ENCODE data around the gene INHBB. TPM values are rescaled to one million over a fixed set of nuclear protein-coding genes. Genes with fewer than 3 reads are reported as not detected.

INHBB gene
- polyA plus RNA-seq, 1 experiment, result 0.09 TPM

GRCh38 chr2:120336749-120337148, 9.2 kb upstream of the INHBB start:
- Histone ChIP-seq H3K27ac (ENCODE audit: low read depth, low read length) (no peak overlapping the region), H3K27me3 (ENCODE audit: control insufficient read depth, insufficient read depth, low read length) (peaks cover 40% of the 10 kb centered on the region), H3K9me3 (ENCODE audit: control insufficient read depth, insufficient read depth, low read length) (no peaks in the 10 kb centered on the region), H3K4me3 (ENCODE audit: low read depth, low read length) (no peak overlapping the region)
- POLR2A ChIA-PET, result no interaction called here
- no peak for DNase-seq (ENCODE audit: low read depth, low spot score)
- CTCF ChIA-PET, result interaction anchor here (1.2 to 1.9 kb wide), 3 partner anchors 11 to 344 kb away, joined by 4 to 11 read pairs (median 9); no protein-coding TSS in a partner anchor
- no peak for TF ChIP-seq CTCF (IDR thresholded peaks at IDR 0.05; ENCODE audit: low read depth, low read length)

- Histone ChIP-seq H3K27ac (ENCODE audit: low read depth, low read length) (no peak overlapping the region), H3K4me3 (ENCODE audit: low read depth, low read length) (no peak overlapping the region), H3K9me3 (ENCODE audit: control insufficient read depth, insufficient read depth, low read length) (no peaks in the 10 kb centered on the region), H3K27me3 (ENCODE audit: control insufficient read depth, insufficient read depth, low read length) (peaks cover 47% of the 10 kb centered on the region)
- TF ChIP-seq CTCF (IDR thresholded peaks at IDR 0.05; ENCODE audit: low read depth, low read length), result no peak
- POLR2A ChIA-PET, result no interaction called here
- DNase-seq (ENCODE audit: low read depth, low spot score), result no peak
- CTCF ChIA-PET, result interaction anchor here (1.9 kb wide), 1 partner anchor 343 kb away, joined by 11 read pairs; no protein-coding TSS in a partner anchor
Measured at GRCh38 chr2:120338015-120338414, 7.9 kb upstream of the INHBB start.

GRCh38 chr2:120341977-120342376, 4.0 kb upstream of the INHBB start:
- CTCF ChIA-PET, result interaction anchor here (0.6 to 2.9 kb wide), 4 partner anchors 28 to 1276 kb away, joined by 3 to 62 read pairs (median 7); no protein-coding TSS in a partner anchor
- Histone ChIP-seq H3K9me3 (ENCODE audit: control insufficient read depth, insufficient read depth, low read length) (no peaks in the 10 kb centered on the region; the same call in 1 of the 2 replicates), H3K4me3 (ENCODE audit: low read depth, low read length) (no peak overlapping the region), H3K27me3 (ENCODE audit: control insufficient read depth, insufficient read depth, low read length) (peaks cover 62% of the 10 kb centered on the region), H3K27ac (ENCODE audit: low read depth, low read length) (no peak overlapping the region)
- POLR2A ChIA-PET, result no interaction called here
- no peak for TF ChIP-seq CTCF (IDR thresholded peaks at IDR 0.05; ENCODE audit: low read depth, low read length)
- no peak for DNase-seq (ENCODE audit: low read depth, low spot score)

GRCh38 chr2:120342446-120342845, 3.5 kb upstream of the INHBB start:
- Histone ChIP-seq H3K9me3 (ENCODE audit: control insufficient read depth, insufficient read depth, low read length) (no peaks in the 10 kb centered on the region; the same call in 1 of the 2 replicates), H3K27me3 (ENCODE audit: control insufficient read depth, insufficient read depth, low read length) (peaks cover 63% of the 10 kb centered on the region), H3K27ac (ENCODE audit: low read depth, low read length) (no peak overlapping the region), H3K4me3 (ENCODE audit: low read depth, low read length) (no peak overlapping the region)
- no peak for DNase-seq (ENCODE audit: low read depth, low spot score)
- TF ChIP-seq CTCF (IDR thresholded peaks at IDR 0.05; ENCODE audit: low read depth, low read length), result no peak
- ChIA-PET POLR2A (no interaction called here), CTCF (interaction anchor here (0.6 to 2.9 kb wide), 11 partner anchors 24 to 1276 kb away, joined by 3 to 62 read pairs (median 7); no protein-coding TSS in a partner anchor)

GRCh38 chr2:120343100-120343432, 2.9 kb upstream of the INHBB start:
- CTCF ChIA-PET, result interaction anchor here (0.6 to 2.9 kb wide), 18 partner anchors 25 to 736 kb away, joined by 3 to 62 read pairs (median 5); no protein-coding TSS in a partner anchor
- H3K27ac ChIP-seq (ENCODE audit: low read depth, low read length), result no peak overlapping the region
- H3K9me3 ChIP-seq (ENCODE audit: control insufficient read depth, insufficient read depth, low read length), result no peaks in the 10 kb centered on the region; the same call in 1 of the 2 replicates
- H3K27me3 ChIP-seq (ENCODE audit: control insufficient read depth, insufficient read depth, low read length), result peaks cover 68% of the 10 kb centered on the region
- no peak for DNase-seq (ENCODE audit: low read depth, low spot score)
- POLR2A ChIA-PET, result no interaction called here
- no peak for TF ChIP-seq CTCF (IDR thresholded peaks at IDR 0.05; ENCODE audit: low read depth, low read length)
- no peak overlapping the region for H3K4me3 ChIP-seq (ENCODE audit: low read depth, low read length)
